Measurements from ENCODE around the gene SPTA1. TPM values are rescaled to one million over a fixed set of nuclear protein-coding genes. Genes with fewer than 3 reads are reported as not detected.
A peak's percentile ranks its signal among the peaks of the same experiment; 100 is the strongest.

Gene SPTA1
- total and polyA plus RNA-seq, 2 of the 8 experiments (the other 6 are each of a cell fraction or from before 2014, with no cell fraction given), result not detected

DNA sequence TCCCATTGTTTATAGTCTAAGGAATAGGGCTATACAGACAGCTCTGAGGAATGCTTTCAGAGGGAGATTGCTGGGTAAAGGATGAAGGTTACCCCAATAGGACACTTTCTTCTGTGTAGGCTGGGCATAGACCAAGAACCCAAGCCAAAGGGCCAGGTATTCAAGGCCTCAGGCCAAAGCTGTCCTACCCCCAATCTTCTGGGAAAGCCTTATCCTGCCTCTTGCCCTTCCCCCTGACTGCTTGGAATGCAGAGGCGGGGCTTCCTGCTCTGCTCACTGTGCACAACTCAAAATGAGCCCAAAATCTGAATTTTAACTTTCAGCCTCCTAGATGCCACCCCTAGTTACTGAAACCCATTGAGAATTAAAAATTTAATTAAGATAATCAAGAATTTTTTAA lies 79.2 kb downstream of the SPTA1 start:
- ChIA-PET CTCF (ENCODE audit: partially characterized antibody) (interaction anchor here (0.6 to 1.3 kb wide), 3 partner anchors 11 to 553 kb away, joined by 3 to 4 read pairs (median 3); no protein-coding TSS in a partner anchor), POLR2A (ENCODE audit: partially characterized antibody) (no interaction called here)
- Histone ChIP-seq H3K23ac (ENCODE audit: insufficient read length) (no peak overlapping the region), H3K4ac (replicated peaks; ENCODE audit: insufficient read length, low read depth, low read length) (no peak overlapping the region), H2BK15ac (ENCODE audit: low read length) (no peak overlapping the region), H3K23me2 (ENCODE audit: low read depth, low read length) (no peaks in the 10 kb centered on the region; the same call in 1 of the 2 replicates), H3K36me3 (ENCODE audit: control insufficient read depth in 2 of 4, insufficient read depth in 4 of 4, low read length in 3 of 4) (no peaks in the 10 kb centered on the region), H3K9ac (replicated peaks in 1 of 4; ENCODE audit: extremely low read depth in 1 of 4, low read depth in 3 of 4, low read length in 3 of 4) (no peak overlapping the region), H4K8ac (ENCODE audit: extremely low read depth, insufficient read depth, low read length) (no peak overlapping the region), H3K14ac (ENCODE audit: insufficient read length) (no peak overlapping the region), H2BK20ac (ENCODE audit: low read length) (no peak overlapping the region), H3K4me3 (ENCODE audit: extremely low read depth in 1 of 4, insufficient read depth in 2 of 4, low read depth in 3 of 4, low read length in 4 of 4) (no peak overlapping the region), H2BK12ac (ENCODE audit: low read depth, low read length) (no peak overlapping the region; the same call in 1 of the 2 replicates), H3K56ac (replicated peaks; ENCODE audit: insufficient read length, low read depth, low read length) (no peak overlapping the region), H4K5ac (ENCODE audit: insufficient read length, low read depth, low read length) (no peak overlapping the region), H3K79me1 (ENCODE audit: low read depth, low read length) (no peaks in the 10 kb centered on the region), H3K79me2 (ENCODE audit: control insufficient read depth in 1 of 2, insufficient read depth in 2 of 2, low read length in 2 of 2) (no peaks in the 10 kb centered on the region), H2AFZ (ENCODE audit: low read length) (peak overlapping the region; percentile 81), H3K18ac (ENCODE audit: extremely low read depth, low read length) (no peak overlapping the region), H2BK5ac (ENCODE audit: low read depth, low read length) (0 out of 2 replicates have a peak overlapping the region, but pooled peaks have one; percentile 11), H2AK5ac (ENCODE audit: low read depth, low read length) (no peak overlapping the region), H4K20me1 (replicated peaks in 1 of 2; ENCODE audit: control insufficient read depth in 1 of 2, insufficient read depth in 2 of 2, low read length in 2 of 2) (no peaks in the 10 kb centered on the region), H3K4me1 (replicated peaks in 1 of 4; ENCODE audit: control insufficient read depth in 3 of 4, insufficient read depth in 4 of 4, low read length in 3 of 4) (no peaks in the 10 kb centered on the region; a peak in 1 of 7 replicates), H2BK120ac (replicated peaks; ENCODE audit: low read depth, low read length) (no peak overlapping the region), H3K9me3 (ENCODE audit: insufficient read depth in 2 of 2, low read depth in 1 of 2, low read length in 1 of 2) (no peaks in the 10 kb centered on the region), H4K91ac (replicated peaks; ENCODE audit: insufficient read length, low read length) (no peak overlapping the region), H3K27me3 (replicated peaks in 1 of 4; ENCODE audit: control insufficient read depth in 3 of 4, extremely low read depth in 1 of 4, insufficient read depth in 3 of 4, low read length in 3 of 4) (no peaks in the 10 kb centered on the region), H3K27ac (ENCODE audit: low read depth, low read length) (no peak overlapping the region), H3K4me2 (ENCODE audit: insufficient read depth in 1 of 2, low read depth in 2 of 2, low read length in 2 of 2) (no peak overlapping the region)
- no peak for FAIRE-seq
- 79% methylated on average over 1 of the region's 1 CpG; no CpG with 5 or more reads in 1 of the 2 experiments for WGBS, 2 experiments (ENCODE audit: extremely low coverage in 1 of 2, insufficient coverage in 1 of 2, insufficient read length in 1 of 2, insufficient replicate concordance in 2 of 2, low coverage in 1 of 2, low lambda C conversion rate in 2 of 2, missing lambda C conversion rate in 1 of 2)
- TF ChIP-seq GABPA (IDR thresholded peaks at IDR 0.05; ENCODE audit: borderline replicate concordance, insufficient read depth, low read length), result no peak
- no peak for TF ChIP-seq CBX8 (IDR thresholded peaks at IDR 0.05; ENCODE audit: borderline replicate concordance, low read depth, low read length)
- no peak for TF ChIP-seq KDM4A (IDR thresholded peaks at IDR 0.05; ENCODE audit: low read depth, low read length, severe bottlenecking)
- TF ChIP-seq SP1 (IDR thresholded peaks at IDR 0.05; ENCODE audit: low read depth, low read length), result 0 out of 2 replicates have a peak, but pooled peaks have one; percentile 17
- TF ChIP-seq SIRT6 (IDR thresholded peaks at IDR 0.05; ENCODE audit: low read length), result no peak
- peak; percentile 62 for TF ChIP-seq TEAD4 (IDR thresholded peaks at IDR 0.05; ENCODE audit: low read depth, low read length)
- DNase-seq (ENCODE audit: low read depth in 1 of 2, low spot score in 2 of 2), result no peak
